ENCODE results near the gene RNASE4. TPM values are rescaled to one million over a fixed set of nuclear protein-coding genes. Genes with fewer than 3 reads are reported as not detected.

The RNASE4 gene
- total RNA-seq, 1 experiment from 2014 or later, result 3.9 TPM

DNA sequence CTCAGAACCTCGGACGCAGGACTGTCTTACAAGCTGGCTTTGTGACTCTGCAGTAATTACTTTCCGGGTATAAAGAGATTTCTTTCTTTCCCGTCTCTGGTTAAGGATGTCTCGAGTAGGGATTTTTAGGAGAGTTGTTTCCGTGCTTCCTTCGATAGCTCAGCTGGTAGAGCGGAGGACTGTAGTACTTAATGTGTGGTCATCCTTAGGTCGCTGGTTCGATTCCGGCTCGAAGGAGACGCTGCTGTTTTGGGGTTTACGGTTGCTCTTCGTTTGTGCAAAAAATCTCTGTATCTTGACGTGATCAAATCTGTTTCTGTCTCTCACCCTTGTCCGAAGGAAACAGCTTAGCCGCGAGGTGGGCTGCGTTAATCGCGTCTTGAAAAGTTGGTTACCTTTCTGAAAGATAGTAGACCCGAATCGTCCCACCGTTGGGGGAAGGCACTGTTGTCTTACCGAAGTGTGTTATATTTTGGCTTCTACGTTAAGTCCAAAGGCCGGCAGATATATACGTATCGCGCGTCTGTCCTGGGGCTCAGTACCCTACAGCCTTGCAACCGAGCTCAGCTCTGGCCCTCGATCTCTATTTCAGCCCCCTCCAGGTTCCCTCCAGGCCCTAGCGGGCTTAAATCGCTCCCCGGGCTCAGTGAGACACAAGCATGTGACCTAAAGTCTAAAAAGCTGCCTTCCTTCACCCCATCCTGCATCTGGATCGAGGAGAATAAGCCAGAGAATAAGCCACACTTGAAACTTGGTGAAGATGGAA lies 1.1 kb upstream of the RNASE4 start (continued):
- no peak for TF ChIP-seq EZH2phosphoT487 (IDR thresholded peaks at IDR 0.05; ENCODE audit: borderline replicate concordance)
- TF ChIP-seq ZFX (IDR thresholded peaks at IDR 0.05), result no peak
- no peak for TF ChIP-seq ELF1 (IDR thresholded peaks at IDR 0.05; ENCODE audit: borderline replicate concordance, low read depth)
- no peak for TF ChIP-seq JUND (IDR thresholded peaks at IDR 0.05)
- no peak for TF ChIP-seq TCF7L2 (IDR thresholded peaks at IDR 0.05; ENCODE audit: borderline replicate concordance, extremely low read depth, insufficient read depth, insufficient read length)

- intact Hi-C loops (cut with micrococcal nuclease), result loop anchor here (5.0 kb wide), 2 partner anchors 218 to 302 kb away; partner anchors contain the start of genes METTL17 and PNP
- H3K9me2 ChIP-seq (ENCODE audit: insufficient read depth), result no peaks in the 10 kb centered on the region
- H2AFZ ChIP-seq (ENCODE audit: low read depth, low read length, poor library complexity, severe bottlenecking), result peak overlapping the region; percentile 80
- peak overlapping the region; percentile 96 for H3K4me2 ChIP-seq (ENCODE audit: low read length)
- ChIA-PET CTCF (interaction anchor here (1.0 to 6.1 kb wide), 6 partner anchors 22 to 152 kb away, joined by 4 to 59 read pairs (median 8); no protein-coding TSS in a partner anchor), RAD21 (ENCODE audit: low non-redundant PET in 1 of 2, low total read pairs in 2 of 2, uncharacterized antibody in 2 of 2, unreplicated experiment in 2 of 2) (no interaction called here), POLR2A (interaction anchor here (0.7 to 6.1 kb wide), 8 partner anchors 12 to 342 kb away, joined by 3 to 47 read pairs (median 3); partner anchors contain the start of gene PARP2)
- peak overlapping the region; percentile 97 for H3K27ac ChIP-seq (ENCODE audit: low read depth, low read length)
- H3K9ac ChIP-seq (ENCODE audit: low read length), result peak overlapping the region; percentile 74
- H3K4me3 ChIP-seq (replicated peaks in 1 of 2; ENCODE audit: low read depth in 1 of 2, low read length in 2 of 2), result peak overlapping the region; percentile 65 to 72
- TF ChIP-seq ZFX (IDR thresholded peaks at IDR 0.05), result 0 out of 2 replicates have a peak, but pooled peaks have one; percentile 21
- TF ChIP-seq POLR2AphosphoS5 (IDR thresholded peaks at IDR 0.05; ENCODE audit: low read depth, low read length), result no peak; the same call in 1 of the 2 replicates
- TF ChIP-seq EZH2 (IDR thresholded peaks at IDR 0.05), result no peak
- ATAC-seq (peak; percentile 14), DNase-seq (ENCODE audit: low read depth, low spot score) (peak; percentile 42)
- H3K36me3 ChIP-seq (ENCODE audit: control insufficient read depth in 1 of 2, insufficient read depth in 2 of 2, low read length in 2 of 2), result no peaks in the 10 kb centered on the region
- no peaks in the 10 kb centered on the region for H3K9me3 ChIP-seq (ENCODE audit: control insufficient read depth in 1 of 2, insufficient read depth in 1 of 2, low read depth in 1 of 2, low read length in 2 of 2)
- H3K27me3 ChIP-seq (ENCODE audit: insufficient read depth, low read length), result no peaks in the 10 kb centered on the region
- BruUV-seq (replicated peaks), result TSS peak; percentile 50
- H4K20me1 ChIP-seq (ENCODE audit: insufficient read depth), result no peaks in the 10 kb centered on the region
- H3K79me2 ChIP-seq (ENCODE audit: insufficient read depth, low read length), result no peaks in the 10 kb centered on the region
- peaks cover 24 to 59% of the 10 kb centered on the region in 2 experiments for H3K4me1 ChIP-seq (ENCODE audit: control insufficient read depth in 1 of 2, insufficient read depth in 2 of 2, low read length in 2 of 2)
Measured at GRCh38 chr14:20684662-20685456, 499 bp downstream of the RNASE4 start.
